ENCODE results near the gene PPP4R1.
"Not testable (repeated sequence)": the region's sequence is repeated elsewhere in the genome, so short reads cannot be mapped to it uniquely, and the experiment has no call there.

Gene PPP4R1

GRCh38 chr18:9629709-9630108 lies 15.3 kb upstream of the PPP4R1 start:
- in situ Hi-C loops (cut with MboI; ENCODE audit: low sequenced_read_pairs): no loop called here

DNA sequence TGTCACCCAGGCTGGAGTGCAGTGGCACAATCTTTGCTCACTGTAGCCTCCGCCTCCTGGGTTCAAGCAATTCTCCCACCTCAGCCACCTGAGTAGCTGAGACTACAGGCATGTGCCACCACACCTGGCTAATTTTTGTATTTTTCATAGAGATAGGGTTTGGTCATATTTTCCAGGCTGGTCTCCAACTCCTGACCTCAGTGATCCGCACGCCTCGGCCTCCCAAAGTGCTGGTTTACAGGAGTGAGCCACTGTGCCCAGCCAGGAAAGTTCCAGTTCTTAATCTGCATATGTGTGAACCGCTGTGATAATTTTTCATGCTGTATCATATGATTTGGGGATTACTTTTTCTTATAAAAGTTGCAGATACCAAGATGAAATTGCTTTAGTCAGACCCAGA lies 14.6 kb upstream of the PPP4R1 start:
- in situ Hi-C loops (cut with MboI; ENCODE audit: low sequenced_read_pairs): no loop called here

GRCh38 chr18:9627642-9628041 lies 13.3 kb upstream of the PPP4R1 start:
- in situ Hi-C loops (cut with MboI; ENCODE audit: low sequenced_read_pairs): no loop called here

- in situ Hi-C loops (cut with MboI; ENCODE audit: low sequenced_read_pairs): no loop called here
These were observed 5.6 kb upstream of the PPP4R1 start for GRCh38 chr18:9619990-9620389.

GRCh38 chr18:9619545-9619944 lies 5.2 kb upstream of the PPP4R1 start:
- in situ Hi-C loops (cut with MboI; ENCODE audit: low sequenced_read_pairs): no loop called here

DNA sequence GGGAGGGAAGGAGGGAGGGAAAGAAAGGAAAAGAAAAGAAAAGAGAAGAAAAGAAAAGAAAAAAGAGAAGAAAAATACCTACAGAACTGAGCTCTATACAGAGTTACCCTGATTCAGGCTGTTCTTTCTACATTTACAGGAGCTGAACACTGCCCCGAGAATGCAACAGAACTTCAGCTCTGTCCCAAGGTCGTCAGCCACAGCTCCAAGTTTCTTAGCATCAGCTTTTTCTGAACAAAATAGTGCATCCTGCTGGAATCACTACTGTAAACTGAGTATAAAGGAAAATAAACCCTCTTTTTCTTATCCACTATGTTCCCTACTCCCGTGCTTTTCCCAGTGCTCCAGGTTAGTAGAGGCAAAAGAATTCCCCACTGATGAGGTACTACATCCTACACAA lies 4.7 kb upstream of the PPP4R1 start:
- in situ Hi-C loops (cut with MboI; ENCODE audit: low sequenced_read_pairs): no loop called here

GRCh38 chr18:9617006-9617542 lies 2.7 kb upstream of the PPP4R1 start:
- in situ Hi-C loops (cut with MboI; ENCODE audit: low sequenced_read_pairs): no loop called here

DNA sequence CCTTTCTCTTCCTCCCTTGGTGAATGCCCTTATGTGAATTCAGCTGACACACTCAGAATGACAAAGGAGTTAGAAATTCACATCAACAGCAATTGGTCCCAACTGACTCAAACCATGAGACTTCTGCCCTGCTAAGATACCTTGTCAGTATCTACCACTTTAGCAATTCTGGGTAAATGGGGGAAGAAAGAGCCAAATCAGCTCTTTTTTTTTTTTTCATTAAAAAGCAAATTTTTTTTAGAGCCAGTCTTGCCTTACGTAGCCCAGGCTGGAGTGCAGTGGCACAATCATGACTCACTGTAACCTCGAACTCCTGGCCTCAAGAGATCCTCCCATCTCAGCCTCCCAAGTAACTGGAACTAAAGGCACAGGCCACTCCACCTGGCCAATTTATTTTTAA lies 1.7 kb upstream of the PPP4R1 start:
- in situ Hi-C loops (cut with MboI; ENCODE audit: low sequenced_read_pairs): no loop called here

DNA sequence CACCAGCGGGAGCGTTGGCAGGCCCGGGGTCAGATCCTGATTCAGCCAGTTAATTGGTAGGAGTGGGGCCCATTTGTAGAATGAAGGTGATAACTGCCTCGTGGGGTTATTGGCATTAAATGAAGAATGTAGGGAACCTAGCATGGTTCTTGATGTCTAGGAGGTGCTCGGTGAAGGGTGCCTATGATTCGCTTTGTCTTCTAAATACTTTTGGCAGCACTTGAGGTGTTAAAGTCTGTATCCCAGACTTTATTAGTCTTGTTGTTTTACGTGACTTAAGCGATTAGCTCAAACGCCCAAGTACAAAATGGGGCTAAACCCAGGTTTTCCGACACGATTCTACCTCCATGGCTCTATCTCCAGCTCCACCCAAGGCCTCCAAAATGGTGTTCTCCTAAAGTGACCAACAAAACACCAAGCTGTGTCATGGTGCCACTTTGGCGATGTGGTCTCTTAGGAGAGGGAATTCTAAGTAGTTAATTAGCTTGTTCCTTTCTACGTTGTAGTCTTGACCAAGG lies 980 bp upstream of the PPP4R1 start:
- in situ Hi-C loops (cut with MboI; ENCODE audit: low sequenced_read_pairs): no loop called here

- in situ Hi-C loops (cut with MboI; ENCODE audit: low sequenced_read_pairs): no loop called here
These were observed 584 bp downstream of the PPP4R1 start for GRCh38 chr18:9613550-9614400.

DNA sequence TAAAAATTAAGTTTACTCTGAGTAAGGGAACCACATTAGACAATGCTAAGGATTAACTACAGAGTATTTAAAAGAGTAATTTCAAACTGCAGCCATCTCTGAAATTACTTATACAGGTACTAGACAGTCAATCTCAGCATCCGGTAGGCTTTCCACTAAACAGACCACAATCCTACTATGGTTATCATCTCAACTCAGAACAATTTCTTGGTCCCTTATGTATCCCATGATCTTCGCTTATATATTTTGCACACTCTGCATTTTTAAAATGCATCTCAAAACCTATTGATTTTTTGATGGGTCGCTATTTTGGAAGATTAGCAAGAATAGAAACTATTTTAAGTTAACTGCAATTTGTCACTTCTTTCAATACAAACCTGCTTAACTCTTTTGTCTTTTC lies 1.4 kb downstream of the PPP4R1 start:
- in situ Hi-C loops (cut with MboI; ENCODE audit: low sequenced_read_pairs): no loop called here

DNA sequence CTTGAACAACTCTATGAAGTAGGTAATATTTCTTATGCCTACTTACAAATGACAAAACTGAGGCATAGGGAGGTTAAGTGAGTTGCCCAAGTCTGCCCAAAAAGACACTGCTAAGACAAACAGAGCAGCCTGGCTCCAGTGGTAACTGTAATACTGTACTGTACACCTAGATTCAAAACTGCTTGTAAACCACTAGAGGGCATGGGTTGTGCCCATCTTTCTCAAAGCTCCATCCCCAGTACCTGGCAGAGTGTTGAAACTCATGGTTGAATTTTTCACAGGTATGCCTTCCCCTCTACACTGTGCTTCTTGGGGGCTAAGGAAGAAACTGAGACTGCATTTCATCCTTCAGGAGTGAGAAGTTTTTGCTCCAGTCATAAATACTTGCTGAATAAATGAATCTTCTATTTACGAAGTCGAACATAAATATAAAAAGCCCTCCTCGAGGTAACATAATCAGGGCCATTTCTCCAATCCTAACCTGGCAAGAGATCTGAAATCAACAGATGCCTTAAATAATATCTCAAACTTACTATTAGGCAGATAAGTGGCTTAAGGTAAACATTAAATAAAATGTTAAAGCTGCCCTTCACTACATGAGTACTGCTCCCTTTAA lies 2.0 kb downstream of the PPP4R1 start:
- in situ Hi-C loops (cut with MboI; ENCODE audit: low sequenced_read_pairs): no loop called here

GRCh38 chr18:9609190-9609589 lies 5.2 kb downstream of the PPP4R1 start:
- in situ Hi-C loops (cut with MboI; ENCODE audit: low sequenced_read_pairs): no loop called here

DNA sequence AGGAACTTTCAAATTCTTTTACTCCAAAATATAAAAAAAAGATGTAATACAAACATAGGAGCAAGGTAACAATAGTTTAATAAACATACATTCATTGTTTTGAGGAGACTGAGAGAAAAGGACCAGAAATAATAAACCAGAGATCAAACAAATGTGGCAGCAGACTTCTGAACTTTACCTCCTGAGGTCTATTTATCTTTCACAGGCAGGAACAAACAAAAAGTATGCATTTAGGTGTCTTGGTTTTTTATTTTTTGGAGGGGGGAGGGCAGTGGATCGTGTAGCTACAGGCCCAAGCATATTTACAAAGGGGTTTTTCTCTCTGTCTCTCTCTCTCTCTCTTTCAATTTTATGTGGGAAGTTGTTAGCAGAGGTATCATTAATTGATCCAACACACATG lies 5.6 kb downstream of the PPP4R1 start:
- in situ Hi-C loops (cut with MboI; ENCODE audit: low sequenced_read_pairs): no loop called here

DNA sequence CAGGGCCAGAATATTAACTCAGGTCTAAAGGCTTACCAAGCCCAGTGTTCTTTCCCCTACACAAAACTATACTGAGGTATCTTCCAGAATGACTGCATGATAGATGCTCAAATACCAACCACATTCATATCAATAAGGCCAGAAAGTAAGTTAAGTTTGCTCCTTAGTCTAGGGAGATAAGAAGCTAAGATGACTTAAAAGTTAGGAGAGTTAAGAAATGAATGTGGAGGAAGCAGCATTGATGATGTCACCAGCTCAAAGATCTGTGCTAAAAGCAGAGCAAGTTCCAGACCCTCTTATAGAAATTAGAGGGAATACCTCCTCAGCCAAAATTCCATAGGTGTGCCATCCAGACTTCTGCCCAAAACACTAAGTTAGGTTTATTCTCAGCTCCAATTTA lies 6.1 kb downstream of the PPP4R1 start:
- in situ Hi-C loops (cut with MboI; ENCODE audit: low sequenced_read_pairs): no loop called here

DNA sequence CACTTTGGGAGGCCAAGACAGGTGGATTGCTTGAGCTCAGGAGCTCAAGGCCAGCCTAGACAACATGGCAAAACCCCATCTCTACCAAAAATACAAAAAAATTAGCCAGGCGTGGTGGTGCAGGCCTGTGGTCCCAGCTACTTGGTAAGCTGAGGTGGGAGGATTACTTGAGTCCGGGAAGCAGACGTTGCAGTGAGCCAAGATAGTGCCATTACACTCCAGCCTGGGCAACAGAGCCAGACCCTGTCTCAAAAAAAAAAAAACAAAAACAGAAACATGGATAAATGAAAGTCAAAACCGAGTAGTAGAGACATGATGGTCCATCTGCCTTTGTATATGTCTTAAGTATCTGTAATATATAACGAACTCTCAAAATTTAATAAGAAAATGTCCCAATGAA lies 7.2 kb downstream of the PPP4R1 start:
- in situ Hi-C loops (cut with MboI; ENCODE audit: low sequenced_read_pairs): not testable (repeated sequence)

GRCh38 chr18:9606039-9606438 lies 8.3 kb downstream of the PPP4R1 start:
- in situ Hi-C loops (cut with MboI; ENCODE audit: low sequenced_read_pairs): no loop called here

- in situ Hi-C loops (cut with MboI; ENCODE audit: low sequenced_read_pairs): no loop called here
These were observed 10.0 kb downstream of the PPP4R1 start for GRCh38 chr18:9604348-9604747.

DNA sequence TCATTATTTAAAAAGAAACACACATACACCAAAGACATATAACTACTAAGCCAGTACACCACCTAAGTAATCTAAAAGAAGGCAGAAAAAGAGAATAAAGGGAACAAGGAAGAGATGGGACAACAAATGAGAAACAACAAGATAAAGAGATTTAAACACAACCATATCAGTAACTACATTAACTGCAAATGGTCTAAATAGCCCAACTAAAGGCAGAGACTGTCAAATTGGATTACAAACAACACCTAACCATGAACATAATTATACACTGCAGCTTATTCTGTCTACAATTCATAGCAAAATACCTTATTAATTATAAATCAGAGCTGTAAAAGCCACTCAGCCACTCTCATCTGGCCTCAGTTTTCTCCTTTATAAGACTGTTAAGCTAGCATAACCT lies 15.0 kb downstream of the PPP4R1 start:
- in situ Hi-C loops (cut with MboI; ENCODE audit: low sequenced_read_pairs): no loop called here

DNA sequence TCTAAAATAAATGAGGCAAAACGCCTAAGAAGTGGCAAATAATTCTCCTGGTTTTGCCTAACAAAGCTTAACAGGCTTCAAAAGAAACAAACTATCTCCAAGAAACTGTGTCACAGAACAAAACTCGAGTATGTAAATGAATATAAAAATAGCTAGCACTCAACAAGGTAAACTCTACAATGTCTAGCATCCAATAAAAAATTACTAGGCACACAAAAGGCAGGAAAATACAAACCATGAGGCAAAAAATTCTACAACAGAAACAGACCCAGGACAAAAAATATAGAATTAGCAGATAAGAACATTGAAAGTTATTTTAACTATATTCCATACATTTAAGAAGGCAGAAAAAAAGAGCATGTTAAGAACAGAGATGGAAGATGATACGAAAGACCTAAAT lies 16.8 kb downstream of the PPP4R1 start:
- in situ Hi-C loops (cut with MboI; ENCODE audit: low sequenced_read_pairs): no loop called here

DNA sequence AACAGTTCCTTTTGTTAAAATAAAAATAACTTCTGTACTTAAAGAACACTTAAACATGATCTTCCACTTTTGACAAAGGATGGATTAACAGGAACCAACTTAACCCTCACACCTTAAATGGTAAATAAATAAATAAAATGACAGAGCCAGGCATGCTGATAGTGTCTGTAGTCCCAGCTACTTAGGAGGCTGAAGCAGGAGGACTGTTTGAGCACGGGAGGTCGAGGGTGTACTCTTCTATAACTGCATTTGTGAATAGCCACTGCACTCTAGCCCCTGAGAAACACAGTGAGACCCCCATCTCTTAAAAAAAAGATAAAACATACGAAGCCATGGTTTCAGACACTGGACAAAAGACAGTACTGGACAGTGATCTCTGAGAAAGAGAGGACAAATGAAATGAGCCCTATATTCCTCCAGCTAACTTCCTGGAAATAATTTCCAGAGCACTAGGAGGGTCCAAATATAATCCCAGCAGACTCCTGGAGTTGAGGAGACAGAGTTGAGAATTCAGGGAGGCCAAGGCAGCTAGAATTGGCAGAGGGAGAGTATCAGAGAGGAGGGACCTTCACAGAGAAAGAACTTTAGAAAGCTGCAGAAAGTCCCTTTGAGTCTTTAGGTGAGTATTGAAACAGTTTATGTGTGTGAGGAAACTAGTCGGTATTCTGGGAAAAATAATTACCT lies 17.4 kb downstream of the PPP4R1 start:
- in situ Hi-C loops (cut with MboI; ENCODE audit: low sequenced_read_pairs): no loop called here

DNA sequence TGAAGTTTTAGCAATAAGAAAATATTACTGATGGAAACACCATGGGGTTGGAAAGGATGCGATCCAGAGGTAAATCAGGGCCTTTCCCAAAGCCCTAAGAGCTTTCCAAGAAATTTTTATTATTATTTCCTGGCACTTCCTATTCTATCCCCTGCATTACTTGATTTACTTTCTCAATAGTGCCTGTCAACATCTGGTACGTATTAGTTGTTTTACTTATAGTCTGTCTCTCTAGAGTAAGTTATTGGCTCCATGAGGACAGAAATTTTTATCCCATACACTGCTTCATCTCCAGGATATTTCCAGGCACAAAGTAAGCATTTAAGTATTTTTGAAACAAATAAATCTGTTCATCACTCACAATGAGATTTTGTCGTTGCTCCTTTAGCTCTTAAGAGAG lies 18.1 kb downstream of the PPP4R1 start:
- in situ Hi-C loops (cut with MboI; ENCODE audit: low sequenced_read_pairs): no loop called here
